ENCODE measurements around the gene GNB1L.
"Not testable (repeated sequence)": the region's sequence is repeated elsewhere in the genome, so short reads cannot be mapped to it uniquely, and the experiment has no call there.

GNB1L gene

GRCh38 chr22:19846620-19847344, 7.9 kb downstream of the GNB1L start:
- no peak for DNase-seq

GRCh38 chr22:19845054-19845722, 9.5 kb downstream of the GNB1L start:
- no peak for DNase-seq

GRCh38 chr22:19844377-19845053, 10.2 kb downstream of the GNB1L start:
- peak in 16 of 56 donors; percentile 10 to 63 (median 34) for DNase-seq

GRCh38 chr22:19843857-19844376, 10.8 kb downstream of the GNB1L start:
- DNase-seq: no peak

- DNase-seq: no peak
Measured at GRCh38 chr22:19843107-19843856, 11.4 kb downstream of the GNB1L start.

GRCh38 chr22:19842393-19843106, 12.1 kb downstream of the GNB1L start:
- DNase-seq: no peak

- no peak for DNase-seq
Measured at GRCh38 chr22:19841641-19842392, 12.9 kb downstream of the GNB1L start.

GRCh38 chr22:19840955-19841640, 13.6 kb downstream of the GNB1L start:
- DNase-seq: no peak

- no peak for DNase-seq
Measured at GRCh38 chr22:19840059-19840458, 14.6 kb downstream of the GNB1L start.

- no peak for DNase-seq
Measured at GRCh38 chr22:19837915-19838314, 16.8 kb downstream of the GNB1L start.

GRCh38 chr22:19836512-19836911, 18.2 kb downstream of the GNB1L start:
- DNase-seq: no peak

- DNase-seq: no peak
Measured at GRCh38 chr22:19834599-19834998, 20.1 kb downstream of the GNB1L start.

GRCh38 chr22:19833327-19833726, 21.3 kb downstream of the GNB1L start:
- not testable (repeated sequence) for DNase-seq

- no peak for DNase-seq
Measured at GRCh38 chr22:19832476-19833108, 22.1 kb downstream of the GNB1L start.

- not testable (repeated sequence) for DNase-seq
Measured at GRCh38 chr22:19831979-19832378, 22.7 kb downstream of the GNB1L start.

- no peak for DNase-seq
Measured at GRCh38 chr22:19831016-19831415, 23.7 kb downstream of the GNB1L start.

- DNase-seq: no peak
Measured at GRCh38 chr22:19828035-19828401, 26.7 kb downstream of the GNB1L start.

- no peak for DNase-seq
Measured at GRCh38 chr22:19827341-19828034, 27.2 kb downstream of the GNB1L start.

Measured in nucleus accumbens (tissue), 56 donors.